GM12874 (cell line): ENCODE data around the gene PPP3CA.

Source experiments
- CTCF ChIP-seq: IDR thresholded peaks from 2 replicates; pipeline ENCODE4 v1.5.1; 2011; ENCODE audit warnings: low read depth, mild to moderate bottlenecking, control low read depth, low read length, moderate library complexity; ENCODE audit not compliant: insufficient read depth

Gene PPP3CA

GRCh38 chr4:101191302-101192098, 155.8 kb downstream of the PPP3CA start:
- no peak for TF ChIP-seq CTCF

- TF ChIP-seq CTCF, result no peak
These were observed 156.6 kb downstream of the PPP3CA start for GRCh38 chr4:101190751-101191150.

- no peak for TF ChIP-seq CTCF
These were observed 158.4 kb downstream of the PPP3CA start for GRCh38 chr4:101188906-101189305.

- TF ChIP-seq CTCF, result no peak
These were observed 159.5 kb downstream of the PPP3CA start for GRCh38 chr4:101187841-101188240.

GRCh38 chr4:101186567-101187184, 160.7 kb downstream of the PPP3CA start:
- TF ChIP-seq CTCF, result no peak

- no peak for TF ChIP-seq CTCF
These were observed 162.7 kb downstream of the PPP3CA start for GRCh38 chr4:101184668-101185067.

GRCh38 chr4:101183666-101184373, 163.5 kb downstream of the PPP3CA start:
- TF ChIP-seq CTCF, result no peak
